Spleen (tissue), 7 donors: ENCODE measurements around the gene NARS2.

Experiments used
- POLR2A ChIP-seq, 3 donors: fragments of 450-650 bp; IDR thresholded peaks; one replicate each; pipeline ENCODE4 v1.5.1; 2017; ENCODE audit warnings: antibody characterized with exemption in 3 of 3, mild to moderate bottlenecking in 1 of 3
- TF ChIP-seq, protein P1 (sequence below), 11 experiments: fragments of 200-600 bp in 7 of 11; fragments of 450-650 bp in 4 of 11; sonication (generic) in 4 of 11; IDR thresholded peaks in 8 of 11; conservative IDR thresholded peaks in 3 of 11; 1 replicate in 7 of 11; 2 replicates in 4 of 11; pipeline versions ENCODE4 v1.4.0 to v1.8.0; 2016 to 2021; ENCODE audit warnings: antibody characterized with exemption in 11 of 11, inconsistent platforms in 4 of 11, mild to moderate bottlenecking in 1 of 11
- donor health status: DM: no; HTN: no; CAD: no; lungs with moderate emphysema.
- donor health status: DM: no; HTN: no; CAD: no.
- donor health status: DM: no; HTN: no; CAD: no.

DNA sequence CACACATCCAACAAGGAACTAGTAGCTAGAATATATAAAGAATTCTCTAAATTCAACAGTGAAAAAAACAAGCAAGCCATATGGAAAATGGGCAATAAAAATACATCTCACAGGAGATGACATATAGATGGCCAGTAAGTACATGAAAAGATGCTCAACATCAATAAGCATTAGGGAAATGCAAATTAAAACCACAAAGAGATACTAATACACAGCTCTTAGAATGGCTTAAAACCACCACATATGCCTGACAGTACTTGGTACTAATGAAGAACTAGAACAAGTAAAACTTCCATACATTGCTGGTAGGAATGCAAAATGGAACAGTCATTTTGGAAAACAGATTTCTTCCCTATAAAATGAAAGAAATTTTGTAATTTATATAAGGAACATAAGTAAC is 85.5 kb downstream of the NARS2 start:
- TF ChIP-seq, protein P1, sequence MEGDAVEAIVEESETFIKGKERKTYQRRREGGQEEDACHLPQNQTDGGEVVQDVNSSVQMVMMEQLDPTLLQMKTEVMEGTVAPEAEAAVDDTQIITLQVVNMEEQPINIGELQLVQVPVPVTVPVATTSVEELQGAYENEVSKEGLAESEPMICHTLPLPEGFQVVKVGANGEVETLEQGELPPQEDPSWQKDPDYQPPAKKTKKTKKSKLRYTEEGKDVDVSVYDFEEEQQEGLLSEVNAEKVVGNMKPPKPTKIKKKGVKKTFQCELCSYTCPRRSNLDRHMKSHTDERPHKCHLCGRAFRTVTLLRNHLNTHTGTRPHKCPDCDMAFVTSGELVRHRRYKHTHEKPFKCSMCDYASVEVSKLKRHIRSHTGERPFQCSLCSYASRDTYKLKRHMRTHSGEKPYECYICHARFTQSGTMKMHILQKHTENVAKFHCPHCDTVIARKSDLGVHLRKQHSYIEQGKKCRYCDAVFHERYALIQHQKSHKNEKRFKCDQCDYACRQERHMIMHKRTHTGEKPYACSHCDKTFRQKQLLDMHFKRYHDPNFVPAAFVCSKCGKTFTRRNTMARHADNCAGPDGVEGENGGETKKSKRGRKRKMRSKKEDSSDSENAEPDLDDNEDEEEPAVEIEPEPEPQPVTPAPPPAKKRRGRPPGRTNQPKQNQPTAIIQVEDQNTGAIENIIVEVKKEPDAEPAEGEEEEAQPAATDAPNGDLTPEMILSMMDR (IDR thresholded peaks at IDR 0.05 in 8 of 11, conservative IDR thresholded peaks at IDR 0.05 in 3 of 11), result no peak
- TF ChIP-seq POLR2A (IDR thresholded peaks at IDR 0.05), result no peak
